ENCODE data around the gene NID1.
"Not testable (repeated sequence)": the region's sequence is repeated elsewhere in the genome, so short reads cannot be mapped to it uniquely, and the experiment has no call there.

The NID1 gene

GRCh38 chr1:236064674-236065508 is at the start of gene NID1:
NID1 (minus strand) TSS chr1:236065090; CDS start chr1:236065079, 11 bp downstream.
- DNase-seq, result peak; percentile 19

- DNase-seq, result no peak
These were observed 49.3 kb upstream of the NID1 start for GRCh38 chr1:236114076-236114747.

GRCh38 chr1:236113324-236114032 is 48.6 kb upstream of the NID1 start:
- DNase-seq, result no peak

- DNase-seq, result no peak
These were observed 47.4 kb upstream of the NID1 start for GRCh38 chr1:236112332-236112627.

- no peak for DNase-seq
These were observed 46.8 kb upstream of the NID1 start for GRCh38 chr1:236111527-236112331.

- no peak for DNase-seq
These were observed 45.2 kb upstream of the NID1 start for GRCh38 chr1:236110137-236110536.

GRCh38 chr1:236108027-236108648 is 43.2 kb upstream of the NID1 start:
- no peak for DNase-seq

- no peak for DNase-seq
These were observed 42.4 kb upstream of the NID1 start for GRCh38 chr1:236107121-236107907.

GRCh38 chr1:236103646-236104218 is 38.8 kb upstream of the NID1 start:
- peak; percentile 14 for DNase-seq

- no peak for DNase-seq
These were observed 38.2 kb upstream of the NID1 start for GRCh38 chr1:236103059-236103458.

GRCh38 chr1:236102611-236103010 is 37.7 kb upstream of the NID1 start:
- DNase-seq, result no peak

- no peak for DNase-seq
These were observed 36.6 kb upstream of the NID1 start for GRCh38 chr1:236101233-236102200.

- no peak for DNase-seq
These were observed 35.9 kb upstream of the NID1 start for GRCh38 chr1:236100799-236101198.

GRCh38 chr1:236099355-236099974 is 34.6 kb upstream of the NID1 start:
- peak; percentile 4 for DNase-seq

GRCh38 chr1:236098267-236098666 is 33.4 kb upstream of the NID1 start:
- DNase-seq, result no peak

GRCh38 chr1:236096660-236097482 is 32.0 kb upstream of the NID1 start:
- DNase-seq, result not testable (repeated sequence)

GRCh38 chr1:236095705-236096520 is 31.0 kb upstream of the NID1 start:
- no peak for DNase-seq

- DNase-seq, result no peak
These were observed 28.0 kb upstream of the NID1 start for GRCh38 chr1:236092899-236093298.
